ENCODE measurements around the gene KDM8.
A peak's percentile ranks its signal among the peaks of the same experiment; 100 is the strongest.

The KDM8 gene

DNA sequence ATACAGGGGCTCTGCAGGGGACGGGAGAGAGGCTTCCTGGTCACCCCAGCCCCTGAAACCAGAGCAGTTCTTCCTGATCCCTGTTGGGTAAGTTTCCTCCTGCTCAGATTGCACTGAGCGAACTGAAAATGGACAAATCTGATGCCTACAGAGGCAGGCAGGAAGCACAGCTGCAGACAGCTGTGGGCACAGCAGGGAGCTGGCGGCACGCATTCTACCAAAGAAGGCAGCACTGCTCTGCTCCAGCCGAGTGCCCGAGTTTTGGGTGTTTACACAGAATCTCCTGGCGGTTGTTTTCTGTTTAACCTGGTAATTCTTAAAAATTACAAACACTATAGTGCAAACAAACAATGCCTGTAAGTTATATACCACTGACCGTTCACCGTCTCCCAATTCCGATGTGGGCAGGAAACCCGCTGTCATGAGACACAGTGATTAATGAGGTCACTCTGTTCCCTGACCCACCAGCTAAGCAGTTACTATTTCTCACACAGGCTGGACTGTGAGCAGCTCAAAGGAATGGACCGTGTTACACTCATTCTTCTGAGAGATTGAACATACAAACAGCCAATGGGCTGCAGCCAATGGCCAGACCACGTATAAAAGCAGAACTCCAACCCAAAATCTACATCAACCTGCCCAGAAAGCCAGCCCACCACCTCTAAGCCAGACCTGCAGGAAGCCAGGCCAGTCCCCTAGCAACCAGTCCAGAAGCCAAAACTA is 39.7 kb downstream of the KDM8 start:
- Histone ChIP-seq H3K9ac (ENCODE audit: low read length) (peak overlapping the region; percentile 13; the same call in 1 of the 2 replicates), H3F3A (ENCODE audit: insufficient read depth, low read length) (no peaks in the 10 kb centered on the region), H3K4me3 (ENCODE audit: low read depth, low read length, poor library complexity, severe bottlenecking) (peak overlapping the region; percentile 32), H3K4me2 (ENCODE audit: low read length) (peak overlapping the region; percentile 51), H3K27ac (ENCODE audit: low read depth, low read length, poor library complexity, severe bottlenecking) (peak overlapping the region; percentile 53), H3K36me3 (ENCODE audit: insufficient read depth, low read length) (peaks cover 7% of the 10 kb centered on the region), H3K4me1 (ENCODE audit: insufficient read depth, low read length, severe bottlenecking) (peaks cover 42% of the 10 kb centered on the region), H3K27me3 (ENCODE audit: insufficient read depth, low read length) (no peaks in the 10 kb centered on the region), H4K20me1 (ENCODE audit: insufficient read depth, low read length) (no peaks in the 10 kb centered on the region), H3K9me3 (ENCODE audit: low read length) (no peaks in the 10 kb centered on the region), H3K9me2 (ENCODE audit: low read depth, low read length) (no peaks in the 10 kb centered on the region), H3K79me2 (ENCODE audit: insufficient read depth, low read length) (no peaks in the 10 kb centered on the region), H2AFZ (ENCODE audit: low read length) (no peak overlapping the region)
- TF ChIP-seq EZH2 (IDR thresholded peaks at IDR 0.05; ENCODE audit: borderline replicate concordance, low read length), result no peak
- TF ChIP-seq, protein P1, sequence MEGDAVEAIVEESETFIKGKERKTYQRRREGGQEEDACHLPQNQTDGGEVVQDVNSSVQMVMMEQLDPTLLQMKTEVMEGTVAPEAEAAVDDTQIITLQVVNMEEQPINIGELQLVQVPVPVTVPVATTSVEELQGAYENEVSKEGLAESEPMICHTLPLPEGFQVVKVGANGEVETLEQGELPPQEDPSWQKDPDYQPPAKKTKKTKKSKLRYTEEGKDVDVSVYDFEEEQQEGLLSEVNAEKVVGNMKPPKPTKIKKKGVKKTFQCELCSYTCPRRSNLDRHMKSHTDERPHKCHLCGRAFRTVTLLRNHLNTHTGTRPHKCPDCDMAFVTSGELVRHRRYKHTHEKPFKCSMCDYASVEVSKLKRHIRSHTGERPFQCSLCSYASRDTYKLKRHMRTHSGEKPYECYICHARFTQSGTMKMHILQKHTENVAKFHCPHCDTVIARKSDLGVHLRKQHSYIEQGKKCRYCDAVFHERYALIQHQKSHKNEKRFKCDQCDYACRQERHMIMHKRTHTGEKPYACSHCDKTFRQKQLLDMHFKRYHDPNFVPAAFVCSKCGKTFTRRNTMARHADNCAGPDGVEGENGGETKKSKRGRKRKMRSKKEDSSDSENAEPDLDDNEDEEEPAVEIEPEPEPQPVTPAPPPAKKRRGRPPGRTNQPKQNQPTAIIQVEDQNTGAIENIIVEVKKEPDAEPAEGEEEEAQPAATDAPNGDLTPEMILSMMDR (IDR thresholded peaks at IDR 0.05; ENCODE audit: low read length), result no peak

DNA sequence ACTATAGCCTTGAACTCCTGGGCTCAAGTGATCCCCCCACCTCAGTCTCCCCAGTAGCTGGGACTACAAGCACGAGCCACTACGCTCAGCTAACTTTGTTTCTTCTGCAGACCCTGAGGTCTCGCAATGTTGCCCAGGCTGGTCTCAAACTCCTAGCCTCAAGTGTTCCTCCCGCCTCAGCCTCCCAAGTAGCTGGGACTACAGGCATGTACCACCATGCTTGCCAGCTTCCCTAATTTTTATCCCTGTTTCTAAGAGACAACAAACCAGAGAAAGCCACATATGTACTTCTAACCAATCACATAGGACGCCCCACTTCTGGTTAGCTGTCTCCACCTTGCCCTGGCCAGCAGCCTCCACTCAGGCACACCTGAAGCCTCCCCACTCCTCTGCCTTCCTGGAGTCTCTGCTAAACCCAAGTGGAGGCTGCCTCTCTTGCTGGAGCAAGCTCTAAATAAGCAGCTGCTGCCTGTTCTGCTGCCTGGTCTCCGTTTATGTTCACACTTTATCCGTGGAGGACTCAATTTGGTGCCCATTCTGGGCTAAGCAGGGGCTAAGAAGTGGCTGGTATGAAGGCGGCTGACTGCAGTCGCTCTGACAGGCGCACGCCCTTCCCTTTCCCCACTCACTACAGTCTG is 40.5 kb downstream of the KDM8 start:
- Histone ChIP-seq H3K4me2 (ENCODE audit: low read length) (peak overlapping the region; percentile 51; the same call in 1 of the 2 replicates), H3K9ac (ENCODE audit: low read length) (no peak overlapping the region), H4K20me1 (ENCODE audit: insufficient read depth, low read length) (no peaks in the 10 kb centered on the region), H3K9me2 (ENCODE audit: low read depth, low read length) (no peaks in the 10 kb centered on the region), H2AFZ (ENCODE audit: low read length) (no peak overlapping the region), H3K4me1 (ENCODE audit: insufficient read depth, low read length, severe bottlenecking) (peaks cover 35% of the 10 kb centered on the region), H3K4me3 (ENCODE audit: low read depth, low read length, poor library complexity, severe bottlenecking) (no peak overlapping the region), H3K27me3 (ENCODE audit: insufficient read depth, low read length) (no peaks in the 10 kb centered on the region), H3K79me2 (ENCODE audit: insufficient read depth, low read length) (no peaks in the 10 kb centered on the region), H3K27ac (ENCODE audit: low read depth, low read length, poor library complexity, severe bottlenecking) (peak overlapping the region; percentile 53), H3K36me3 (ENCODE audit: insufficient read depth, low read length) (peaks cover 9% of the 10 kb centered on the region), H3F3A (ENCODE audit: insufficient read depth, low read length) (no peaks in the 10 kb centered on the region), H3K9me3 (ENCODE audit: low read length) (no peaks in the 10 kb centered on the region)
- no peak for TF ChIP-seq EZH2 (IDR thresholded peaks at IDR 0.05; ENCODE audit: borderline replicate concordance, low read length)
- TF ChIP-seq, protein P1 (IDR thresholded peaks at IDR 0.05; ENCODE audit: low read length), result no peak

DNA sequence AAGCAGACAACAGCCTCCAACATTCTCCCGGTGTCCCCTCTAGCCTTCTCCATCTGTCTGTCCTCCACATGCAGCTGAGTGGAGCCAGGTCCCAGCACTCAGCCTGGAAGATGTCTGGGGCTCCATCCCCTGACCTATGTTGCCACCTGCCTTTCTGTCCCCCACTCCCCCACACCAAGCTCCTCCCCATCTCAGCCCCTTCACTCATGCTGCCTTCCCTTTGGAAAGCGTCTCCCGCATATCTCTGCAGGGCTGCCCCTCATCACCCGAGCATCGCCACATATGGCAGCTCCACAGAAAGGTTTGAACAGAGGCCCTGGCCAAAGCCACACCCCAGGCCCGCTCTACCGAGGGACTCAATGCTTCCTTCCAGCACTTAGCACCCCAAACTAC is 41.0 kb downstream of the KDM8 start:
- Histone ChIP-seq H3K9ac (ENCODE audit: low read length) (no peak overlapping the region), H3K27ac (ENCODE audit: low read depth, low read length, poor library complexity, severe bottlenecking) (no peak overlapping the region), H3K9me3 (ENCODE audit: low read length) (no peaks in the 10 kb centered on the region), H3K4me2 (ENCODE audit: low read length) (no peak overlapping the region), H3F3A (ENCODE audit: insufficient read depth, low read length) (no peaks in the 10 kb centered on the region), H3K4me3 (ENCODE audit: low read depth, low read length, poor library complexity, severe bottlenecking) (no peak overlapping the region), H4K20me1 (ENCODE audit: insufficient read depth, low read length) (no peaks in the 10 kb centered on the region), H3K27me3 (ENCODE audit: insufficient read depth, low read length) (no peaks in the 10 kb centered on the region), H3K4me1 (ENCODE audit: insufficient read depth, low read length, severe bottlenecking) (peaks cover 35% of the 10 kb centered on the region), H3K36me3 (ENCODE audit: insufficient read depth, low read length) (peaks cover 12% of the 10 kb centered on the region), H3K9me2 (ENCODE audit: low read depth, low read length) (no peaks in the 10 kb centered on the region), H3K79me2 (ENCODE audit: insufficient read depth, low read length) (no peaks in the 10 kb centered on the region), H2AFZ (ENCODE audit: low read length) (no peak overlapping the region)
- TF ChIP-seq, protein P1 (IDR thresholded peaks at IDR 0.05; ENCODE audit: low read length), result no peak
- no peak for TF ChIP-seq EZH2 (IDR thresholded peaks at IDR 0.05; ENCODE audit: borderline replicate concordance, low read length)

Data from OCI-LY1 (cell line).